Smooth muscle cell (in vitro differentiated cells): Measurements from ENCODE around the gene MUS81. TPM values are rescaled to one million over a fixed set of nuclear protein-coding genes. Genes with fewer than 3 reads are reported as not detected.

Experiments
- DNase-seq: peaks from one replicate; lab custom pipeline; 2025; ENCODE audit not compliant: unreplicated experiment; lab: John Stamatoyannopoulos, UW
- H2AFZ ChIP-seq: fragments of 200-600 bp; sonication (generic); 2 replicates; pipeline ENCODE4 v1.6.0; 2016; ENCODE audit warnings: antibody characterized with exemption, low read depth, mild to moderate bottlenecking
- H3F3A ChIP-seq: fragments of 200-600 bp; sonication (generic); 2 replicates; pipeline ENCODE4 v1.6.0; 2017; ENCODE audit warnings: antibody characterized with exemption, low read depth
- H3K27ac ChIP-seq: fragments of 200-600 bp; sonication (generic); 2 replicates; pipeline ENCODE4 v1.5.1; 2016; ENCODE audit warnings: low read depth, mild to moderate bottlenecking
- H3K27me3 ChIP-seq: fragments of 200-600 bp; sonication (generic); 2 replicates; pipeline ENCODE4 v1.6.1; 2016; ENCODE audit warnings: low read depth, mild to moderate bottlenecking
- H3K36me3 ChIP-seq: fragments of 200-600 bp; sonication (generic); 2 replicates; pipeline ENCODE4 v1.5.1; 2016; ENCODE audit warnings: low read depth
- H3K4me1 ChIP-seq: fragments of 200-600 bp; sonication (generic); 2 replicates; pipeline ENCODE4 v1.5.1; 2016; ENCODE audit warnings: low read depth
- H3K4me2 ChIP-seq: fragments of 200-600 bp; sonication (generic); 2 replicates; pipeline ENCODE4 v1.6.0; 2016; ENCODE audit warnings: mild to moderate bottlenecking
- H3K4me3 ChIP-seq: fragments of 200-600 bp; sonication (generic); 2 replicates; pipeline ENCODE4 v1.5.1; 2016; ENCODE audit warnings: mild to moderate bottlenecking
- H3K79me2 ChIP-seq: fragments of 200-600 bp; sonication (generic); 2 replicates; pipeline ENCODE4 v1.6.0; 2016; ENCODE audit warnings: low read depth, mild to moderate bottlenecking
- H3K9ac ChIP-seq: fragments of 200-600 bp; sonication (generic); 2 replicates; pipeline ENCODE4 v1.6.0; 2016; ENCODE audit warnings: low read depth
- H3K9me3 ChIP-seq: fragments of 200-600 bp; sonication (generic); replicated peaks from 2 replicates; pipeline ENCODE4 v1.5.1; 2016; ENCODE audit warnings: low read depth
- H4K20me1 ChIP-seq: fragments of 200-600 bp; sonication (generic); 2 replicates; pipeline ENCODE4 v1.6.0; 2016; ENCODE audit warnings: low read depth
- WGBS: methylation state at CpG from one replicate; pipeline ENCODE4 v1.1.7; 2016; ENCODE audit warnings: low lambda C conversion rate; 5-methylcytosine and 5-hydroxymethylcytosine counted together
- polyA plus RNA-seq: library from polyadenylated mRNA; unstranded; fragments of >200 nt; fragmentation: Nextera tagmentation; extraction: Ambion mirVana; gene quantifications from 2 replicates; pipeline ENCODE4 v1.2.1, GENCODE V29; 2016
- total RNA-seq: library from RNA; depleted of rRNA; stranded (reverse); fragments of >200 nt; gene quantifications from 2 replicates; pipeline ENCODE4 v1.2.3, GENCODE V29; 2014
- TF ChIP-seq, protein P1 (sequence below): fragments of 200-600 bp; sonication (generic); IDR thresholded peaks from 2 replicates; pipeline ENCODE4 v1.5.1; 2017; ENCODE audit warnings: borderline replicate concordance, mild to moderate bottlenecking, antibody characterized with exemption; ENCODE audit not compliant: insufficient read depth, poor library complexity, severe bottlenecking

MUS81 gene
- total and polyA plus RNA-seq, 2 experiments from 2014 or later, result 35.1 to 39.6 TPM

DNA sequence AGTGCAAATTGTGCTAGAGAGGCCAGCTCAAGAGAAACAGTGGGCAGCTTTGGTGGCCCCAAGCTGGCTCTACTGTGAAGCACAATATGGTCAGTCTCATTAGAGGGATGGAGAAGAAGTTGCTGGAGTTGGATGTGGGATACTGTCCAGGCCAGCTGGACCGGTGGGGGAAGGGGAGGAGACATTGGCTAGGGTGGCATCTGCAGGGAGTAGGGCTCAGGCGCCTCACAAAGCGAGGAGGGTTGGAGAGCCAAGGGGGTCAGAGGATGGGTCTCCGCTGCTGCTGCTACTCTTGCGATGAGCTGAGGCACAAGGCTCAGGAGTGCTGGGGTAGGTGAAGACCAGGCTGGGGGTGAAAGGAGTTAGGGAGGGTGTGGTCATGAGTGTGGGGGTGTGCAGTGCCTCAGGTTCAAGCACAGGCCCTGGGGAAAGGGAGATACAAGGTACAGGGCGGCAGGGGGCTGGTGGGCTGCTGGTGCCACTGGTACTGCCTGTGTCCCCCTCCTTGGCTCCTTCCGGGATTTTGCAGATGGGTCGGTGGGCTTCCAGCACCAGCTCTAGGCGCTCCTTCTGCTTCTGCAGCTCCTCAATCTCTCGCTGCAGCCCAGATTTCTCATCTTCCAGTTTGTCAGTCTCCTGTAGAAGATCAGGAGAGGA is 32.6 kb downstream of the MUS81 start:
- H3F3A ChIP-seq, result peaks cover 15% of the 10 kb centered on the region
- no peak for DNase-seq
- no peak overlapping the region for H3K9ac ChIP-seq
- H4K20me1 ChIP-seq, result peaks cover 60% of the 10 kb centered on the region
- H3K27ac ChIP-seq, result no peak overlapping the region
- no peaks in the 10 kb centered on the region for H3K36me3 ChIP-seq
- no peaks in the 10 kb centered on the region for H3K9me3 ChIP-seq
- H3K27me3 ChIP-seq, result no peaks in the 10 kb centered on the region
- H3K4me3 ChIP-seq, result no peak overlapping the region
- 92% methylated on average over 10 of the region's 10 CpGs for WGBS
- H3K4me2 ChIP-seq, result peak overlapping the region; percentile 97
- H3K79me2 ChIP-seq, result peaks cover 52% of the 10 kb centered on the region
- H3K4me1 ChIP-seq, result peaks cover 17% of the 10 kb centered on the region
- TF ChIP-seq, protein P1, sequence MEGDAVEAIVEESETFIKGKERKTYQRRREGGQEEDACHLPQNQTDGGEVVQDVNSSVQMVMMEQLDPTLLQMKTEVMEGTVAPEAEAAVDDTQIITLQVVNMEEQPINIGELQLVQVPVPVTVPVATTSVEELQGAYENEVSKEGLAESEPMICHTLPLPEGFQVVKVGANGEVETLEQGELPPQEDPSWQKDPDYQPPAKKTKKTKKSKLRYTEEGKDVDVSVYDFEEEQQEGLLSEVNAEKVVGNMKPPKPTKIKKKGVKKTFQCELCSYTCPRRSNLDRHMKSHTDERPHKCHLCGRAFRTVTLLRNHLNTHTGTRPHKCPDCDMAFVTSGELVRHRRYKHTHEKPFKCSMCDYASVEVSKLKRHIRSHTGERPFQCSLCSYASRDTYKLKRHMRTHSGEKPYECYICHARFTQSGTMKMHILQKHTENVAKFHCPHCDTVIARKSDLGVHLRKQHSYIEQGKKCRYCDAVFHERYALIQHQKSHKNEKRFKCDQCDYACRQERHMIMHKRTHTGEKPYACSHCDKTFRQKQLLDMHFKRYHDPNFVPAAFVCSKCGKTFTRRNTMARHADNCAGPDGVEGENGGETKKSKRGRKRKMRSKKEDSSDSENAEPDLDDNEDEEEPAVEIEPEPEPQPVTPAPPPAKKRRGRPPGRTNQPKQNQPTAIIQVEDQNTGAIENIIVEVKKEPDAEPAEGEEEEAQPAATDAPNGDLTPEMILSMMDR, result no peak
- H2AFZ ChIP-seq, result no peak overlapping the region

DNA sequence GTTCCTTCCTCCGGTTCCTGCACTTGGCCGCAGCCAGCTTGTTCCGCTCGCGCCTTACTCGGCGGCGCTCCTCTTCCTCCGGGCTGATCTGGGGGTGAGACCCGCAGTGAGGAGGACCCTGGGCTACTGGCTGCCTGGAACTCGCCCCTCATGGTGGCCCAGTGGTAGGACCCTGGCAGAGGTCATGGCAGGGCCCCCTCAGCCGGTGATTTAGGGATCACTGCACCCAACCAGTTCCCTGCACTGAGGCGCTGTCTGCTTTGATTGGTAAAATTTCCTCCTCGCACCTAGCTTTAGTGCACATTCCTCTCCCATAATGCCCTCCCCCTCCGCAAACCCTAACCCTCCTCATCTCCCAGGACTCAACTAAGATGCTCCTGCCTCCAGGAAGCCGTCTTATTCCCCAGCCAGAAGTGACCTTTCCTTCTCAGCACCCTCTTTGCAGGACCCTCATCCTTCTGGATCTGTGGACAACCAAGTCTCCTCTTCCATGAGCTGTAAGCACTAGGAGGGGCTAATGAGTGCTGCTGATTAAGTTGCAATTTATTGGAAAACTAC is 33.9 kb downstream of the MUS81 start:
- H3K27ac ChIP-seq, result no peak overlapping the region
- no peaks in the 10 kb centered on the region for H3K36me3 ChIP-seq
- H2AFZ ChIP-seq, result no peak overlapping the region
- H3K4me3 ChIP-seq, result no peak overlapping the region
- TF ChIP-seq, protein P1, result no peak
- peaks cover 65% of the 10 kb centered on the region for H3K79me2 ChIP-seq
- no peaks in the 10 kb centered on the region for H3K27me3 ChIP-seq
- DNase-seq, result no peak
- H4K20me1 ChIP-seq, result peaks cover 66% of the 10 kb centered on the region
- WGBS, result 93% methylated on average over 16 of the region's 16 CpGs
- peaks cover 17% of the 10 kb centered on the region for H3K4me1 ChIP-seq
- no peak overlapping the region for H3K4me2 ChIP-seq
- no peaks in the 10 kb centered on the region for H3K9me3 ChIP-seq
- peaks cover 10% of the 10 kb centered on the region for H3F3A ChIP-seq
- no peak overlapping the region for H3K9ac ChIP-seq

DNA sequence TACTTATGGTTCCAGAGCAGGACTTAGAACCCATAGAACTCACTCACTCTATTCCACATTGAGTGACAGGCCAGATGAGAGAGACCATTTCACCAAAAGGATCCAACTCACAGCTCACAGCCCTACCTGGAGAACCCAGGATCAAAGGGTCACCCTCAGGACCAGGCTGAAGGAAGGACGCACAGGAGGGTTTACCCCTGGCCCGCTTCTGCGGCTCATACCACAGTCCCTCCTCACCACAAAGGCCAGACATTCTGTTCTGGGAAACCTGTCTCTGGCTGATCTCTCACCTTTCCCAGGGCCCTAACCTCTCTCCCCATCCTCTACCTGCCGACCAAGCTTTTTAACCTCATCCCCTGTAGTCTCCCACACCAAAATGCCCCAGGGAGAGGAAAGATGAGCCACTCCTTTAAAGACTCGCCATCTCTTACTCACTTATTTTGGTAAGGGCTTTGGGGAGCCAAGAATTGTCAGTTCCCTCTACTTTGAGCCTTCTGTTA is 35.3 kb downstream of the MUS81 start:
- H3K4me1 ChIP-seq, result peaks cover 11% of the 10 kb centered on the region
- no peak overlapping the region for H3K4me3 ChIP-seq
- no peak overlapping the region for H2AFZ ChIP-seq
- H3F3A ChIP-seq, result peaks cover 7% of the 10 kb centered on the region
- H3K36me3 ChIP-seq, result no peaks in the 10 kb centered on the region
- H3K9me3 ChIP-seq, result no peaks in the 10 kb centered on the region
- no peak overlapping the region for H3K27ac ChIP-seq
- TF ChIP-seq, protein P1, result no peak
- H3K9ac ChIP-seq, result no peak overlapping the region
- H4K20me1 ChIP-seq, result peaks cover 72% of the 10 kb centered on the region
- no peaks in the 10 kb centered on the region for H3K27me3 ChIP-seq
- no peak overlapping the region for H3K4me2 ChIP-seq
- DNase-seq, result no peak
- WGBS, result 90% methylated on average over 5 of the region's 5 CpGs
- peaks cover 70% of the 10 kb centered on the region for H3K79me2 ChIP-seq
